ENCODE measurements around the gene KRT86. TPM values are rescaled to one million over a fixed set of nuclear protein-coding genes. Genes with fewer than 3 reads are reported as not detected.
"Not testable (repeated sequence)": the region's sequence is repeated elsewhere in the genome, so short reads cannot be mapped to it uniquely, and the experiment has no call there.

The KRT86 gene
- total RNA-seq, 6 experiments from 2014 or later: not detected

DNA sequence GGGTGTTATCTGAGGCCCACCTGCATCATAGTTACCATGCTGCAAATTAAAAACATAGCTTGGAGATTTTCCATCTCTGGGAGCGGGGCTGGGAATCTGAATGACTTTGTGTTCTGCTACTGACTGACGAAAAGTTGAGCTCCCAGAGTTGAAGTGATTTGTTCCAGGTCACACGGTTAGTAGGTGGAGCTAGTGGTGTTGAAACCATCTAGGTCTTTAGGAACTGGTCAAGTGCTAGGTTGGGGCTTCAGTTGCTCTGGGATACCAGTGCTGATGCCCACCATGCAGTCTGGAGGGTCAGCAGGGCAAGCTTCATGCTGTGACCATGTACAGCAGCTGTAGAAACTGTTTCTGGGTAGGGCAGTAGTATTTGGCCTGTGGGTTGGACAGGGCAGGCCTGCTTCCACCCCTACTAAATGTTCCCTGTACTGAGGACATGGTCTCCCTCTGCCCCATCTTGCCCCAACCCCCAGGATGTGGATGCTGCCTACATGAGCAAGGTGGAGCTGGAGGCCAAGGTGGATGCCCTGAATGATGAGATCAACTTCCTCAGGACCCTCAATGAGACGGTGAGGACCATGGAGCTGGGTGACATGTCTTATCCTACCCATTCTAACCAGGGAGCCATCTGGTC lies 36.1 kb upstream of the KRT86 start:
- WGBS (ENCODE audit: insufficient coverage, low coverage, low lambda C conversion rate, missing lambda C conversion rate): 83% methylated on average over 2 of the region's 4 CpGs
- DNase-seq: no peak
- Histone ChIP-seq H3K4me1 (peaks cover 0 to 2% (median 0%) of the 10 kb centered on the region in 4 donors), H3K27ac (no peak overlapping the region), H3K36me3 (no peaks in the 10 kb centered on the region), H3K9me3 (no peaks in the 10 kb centered on the region), H3K4me3 (no peak overlapping the region), H3K27me3 (no peaks in the 10 kb centered on the region)
- intact Hi-C loops (cut with DNase I): no loop called here
- no peak for ATAC-seq
- no peak for TF ChIP-seq POLR2A (IDR thresholded peaks at IDR 0.05)
- TF ChIP-seq, protein P1, sequence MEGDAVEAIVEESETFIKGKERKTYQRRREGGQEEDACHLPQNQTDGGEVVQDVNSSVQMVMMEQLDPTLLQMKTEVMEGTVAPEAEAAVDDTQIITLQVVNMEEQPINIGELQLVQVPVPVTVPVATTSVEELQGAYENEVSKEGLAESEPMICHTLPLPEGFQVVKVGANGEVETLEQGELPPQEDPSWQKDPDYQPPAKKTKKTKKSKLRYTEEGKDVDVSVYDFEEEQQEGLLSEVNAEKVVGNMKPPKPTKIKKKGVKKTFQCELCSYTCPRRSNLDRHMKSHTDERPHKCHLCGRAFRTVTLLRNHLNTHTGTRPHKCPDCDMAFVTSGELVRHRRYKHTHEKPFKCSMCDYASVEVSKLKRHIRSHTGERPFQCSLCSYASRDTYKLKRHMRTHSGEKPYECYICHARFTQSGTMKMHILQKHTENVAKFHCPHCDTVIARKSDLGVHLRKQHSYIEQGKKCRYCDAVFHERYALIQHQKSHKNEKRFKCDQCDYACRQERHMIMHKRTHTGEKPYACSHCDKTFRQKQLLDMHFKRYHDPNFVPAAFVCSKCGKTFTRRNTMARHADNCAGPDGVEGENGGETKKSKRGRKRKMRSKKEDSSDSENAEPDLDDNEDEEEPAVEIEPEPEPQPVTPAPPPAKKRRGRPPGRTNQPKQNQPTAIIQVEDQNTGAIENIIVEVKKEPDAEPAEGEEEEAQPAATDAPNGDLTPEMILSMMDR (IDR thresholded peaks at IDR 0.05): no peak

DNA sequence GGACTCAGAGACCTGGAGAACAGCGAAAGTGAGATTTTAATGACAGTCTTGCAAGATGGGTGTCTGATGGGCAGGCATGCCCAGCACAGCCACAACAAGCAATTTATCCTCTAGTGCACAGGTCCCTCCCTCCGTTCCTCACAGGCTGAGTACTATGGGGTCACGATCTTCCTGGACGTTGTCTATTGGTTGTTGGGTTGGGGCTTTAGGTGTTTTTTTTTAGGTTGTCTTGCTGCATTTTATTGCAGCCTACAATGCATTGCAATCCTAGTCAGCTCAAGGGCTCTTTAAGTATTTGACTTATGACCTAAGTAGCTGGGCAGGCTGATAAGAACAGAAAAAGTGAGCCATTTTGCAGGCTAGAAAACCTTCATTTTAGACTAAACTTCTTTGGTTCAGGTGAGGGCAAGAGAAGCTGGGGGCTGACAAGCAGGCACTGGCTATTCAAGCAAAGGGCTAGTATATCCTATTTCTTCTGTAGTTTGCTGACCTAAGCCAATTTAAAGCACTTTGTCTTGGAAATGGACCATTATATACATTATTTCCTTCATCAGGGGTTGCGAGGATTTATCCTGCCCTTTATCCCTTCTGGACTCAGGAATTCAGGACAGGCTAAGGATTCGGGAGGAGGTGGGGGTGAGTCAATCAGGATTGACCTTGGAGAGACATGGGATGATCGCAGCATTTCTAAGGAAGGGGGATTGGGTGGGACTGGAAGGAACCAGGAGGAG lies 35.4 kb upstream of the KRT86 start:
- no peaks in the 10 kb centered on the region for H3K4me1 ChIP-seq
- ATAC-seq: no peak

DNA sequence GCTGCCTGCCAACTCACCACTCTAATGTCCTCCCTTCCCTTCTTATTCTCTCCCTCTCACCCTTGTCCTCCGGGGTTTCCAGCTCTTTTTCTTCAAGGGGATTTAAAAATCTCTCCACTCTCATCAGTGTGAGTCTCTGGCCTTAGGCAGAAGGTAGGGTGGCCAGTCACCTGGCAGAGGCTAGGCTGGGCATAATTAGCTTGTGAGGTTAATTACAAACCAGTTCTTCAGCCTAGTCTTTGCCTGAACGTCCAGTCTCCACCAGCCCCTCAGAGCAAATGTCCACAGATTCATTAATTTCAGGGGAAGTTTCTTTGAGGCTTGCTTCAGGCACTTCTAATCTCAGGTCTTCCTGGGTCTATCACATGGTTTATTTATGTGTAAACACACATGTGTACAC lies 34.7 kb upstream of the KRT86 start:
- Histone ChIP-seq H3K9me3 (no peaks in the 10 kb centered on the region), H3K36me3 (no peaks in the 10 kb centered on the region), H3K4me3 (no peak overlapping the region), H3K27me3 (no peaks in the 10 kb centered on the region), H3K27ac (no peak overlapping the region), H3K4me1 (no peaks in the 10 kb centered on the region)
- 37% methylated on average over 2 of the region's 2 CpGs for WGBS (ENCODE audit: insufficient coverage, low coverage, low lambda C conversion rate, missing lambda C conversion rate)
- no peak for TF ChIP-seq POLR2A (IDR thresholded peaks at IDR 0.05)
- TF ChIP-seq, protein P1 (IDR thresholded peaks at IDR 0.05): no peak
- DNase-seq (no peak), ATAC-seq (no peak)
- intact Hi-C loops (cut with DNase I): no loop called here

More for the DNA sequence above, 35.4 kb upstream of the KRT86 start:
- TF ChIP-seq, protein P1 (IDR thresholded peaks at IDR 0.05): no peak
- TF ChIP-seq POLR2A (IDR thresholded peaks at IDR 0.05): no peak
- 78% methylated on average over 5 of the region's 7 CpGs for WGBS (ENCODE audit: insufficient coverage, low coverage, low lambda C conversion rate, missing lambda C conversion rate)
- H3K9me3 ChIP-seq: no peaks in the 10 kb centered on the region
- no peak overlapping the region for H3K4me3 ChIP-seq
- DNase-seq: no peak
- no peaks in the 10 kb centered on the region for H3K36me3 ChIP-seq
- intact Hi-C loops (cut with DNase I): no loop called here
- H3K27ac ChIP-seq: no peak overlapping the region
- H3K27me3 ChIP-seq: no peaks in the 10 kb centered on the region

DNA sequence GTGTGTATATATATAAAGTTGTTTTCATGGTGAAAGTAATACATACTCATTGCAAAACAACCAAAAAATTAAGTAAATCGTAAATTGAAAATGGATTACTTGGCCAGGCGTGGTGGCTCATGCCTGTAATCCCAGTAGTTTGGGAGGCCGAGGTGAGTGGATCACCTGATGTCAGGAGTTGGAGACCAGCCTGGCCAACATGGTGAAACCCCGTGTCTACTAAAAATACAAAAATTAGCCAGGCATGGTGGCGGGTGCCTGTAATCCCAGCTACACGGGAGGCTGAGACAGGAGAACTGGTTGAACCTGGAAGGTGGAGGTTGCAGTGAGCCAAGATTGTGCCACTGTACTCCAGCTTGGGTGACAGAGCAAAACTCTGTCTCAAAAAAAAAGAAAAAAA lies 34.2 kb upstream of the KRT86 start:
- H3K27me3 ChIP-seq; H3K36me3 ChIP-seq; DNase-seq; H3K9me3 ChIP-seq; H3K4me1 ChIP-seq; ATAC-seq; H3K27ac ChIP-seq; intact Hi-C loops (cut with DNase I); H3K4me3 ChIP-seq: not testable (repeated sequence)
- 75% methylated on average over 6 of the region's 6 CpGs for WGBS (ENCODE audit: insufficient coverage, low coverage, low lambda C conversion rate, missing lambda C conversion rate)

DNA sequence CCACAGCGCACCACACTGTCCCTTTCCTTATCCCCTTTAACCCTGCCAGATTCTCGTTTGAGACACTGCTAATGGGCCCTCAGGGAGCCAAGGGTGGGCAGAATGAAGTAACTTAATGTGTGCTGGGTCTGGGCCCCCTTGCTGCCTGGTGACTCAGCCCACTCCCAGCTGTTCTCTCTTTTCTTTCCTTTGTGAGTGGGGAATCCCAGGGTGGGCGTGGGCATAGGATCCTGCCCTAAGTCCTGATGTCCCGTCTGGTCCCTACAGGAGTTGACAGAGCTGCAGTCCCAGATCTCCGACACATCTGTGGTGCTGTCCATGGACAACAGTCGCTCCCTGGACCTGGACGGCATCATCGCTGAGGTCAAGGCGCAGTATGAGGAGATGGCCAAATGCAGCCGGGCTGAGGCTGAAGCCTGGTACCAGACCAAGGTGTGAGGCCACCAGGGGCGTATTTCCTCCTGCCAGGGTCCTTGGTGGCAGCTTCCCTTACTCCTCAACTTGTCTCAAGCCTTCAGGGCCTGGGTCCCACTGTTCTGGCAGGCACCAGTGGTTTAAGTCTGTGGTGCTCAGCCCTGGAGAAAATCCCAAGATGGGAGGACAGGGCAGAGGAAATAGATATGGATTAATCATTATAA lies 33.1 kb upstream of the KRT86 start:
- Histone ChIP-seq H3K4me1 (no peaks in the 10 kb centered on the region), H3K36me3 (no peaks in the 10 kb centered on the region), H3K4me3 (no peak overlapping the region), H3K9me3 (no peaks in the 10 kb centered on the region), H3K27me3 (no peaks in the 10 kb centered on the region), H3K27ac (no peak overlapping the region)
- DNase-seq (no peak), ATAC-seq (no peak)
- intact Hi-C loops (cut with DNase I): no loop called here
- TF ChIP-seq, protein P1 (IDR thresholded peaks at IDR 0.05): no peak
- no peak for TF ChIP-seq POLR2A (IDR thresholded peaks at IDR 0.05)
- WGBS (ENCODE audit: insufficient coverage, low coverage, low lambda C conversion rate, missing lambda C conversion rate): 51% methylated on average over 2 of the region's 11 CpGs
